ENCODE measurements around the gene USP9X. TPM values are rescaled to one million over a fixed set of nuclear protein-coding genes. Genes with fewer than 3 reads are reported as not detected.

USP9X gene
- total and polyA plus RNA-seq, 2 experiments from 2014 or later: 62.2 to 329 TPM

GRCh38 chrX:41045960-41046567 is 39.2 kb upstream of the USP9X start:
- Histone ChIP-seq H3K79me2 (replicated peaks; ENCODE audit: insufficient read depth) (no peaks in the 10 kb centered on the region), H3K4me1 (ENCODE audit: insufficient read depth) (peaks cover 25% of the 10 kb centered on the region), H3K27me3 (ENCODE audit: insufficient read depth) (no peaks in the 10 kb centered on the region), H3K36me3 (ENCODE audit: insufficient read depth) (no peaks in the 10 kb centered on the region), H3F3A (replicated peaks; ENCODE audit: low read depth) (no peaks in the 10 kb centered on the region), H3K27ac (ENCODE audit: low read depth) (peak overlapping the region; percentile 59; the same call in 1 of the 2 replicates), H3K4me2 (no peak overlapping the region), H3K9me2 (ENCODE audit: insufficient read depth) (no peaks in the 10 kb centered on the region), H2AFZ (peak overlapping the region; percentile 33; the same call in 1 of the 2 replicates), H3K4me3 (no peak overlapping the region), H4K20me1 (replicated peaks; ENCODE audit: insufficient read depth) (no peaks in the 10 kb centered on the region)
- H3K36me3 Mint-ChIP-seq (ENCODE audit: low read depth): no peaks in the 10 kb centered on the region
- no peak overlapping the region for H3K4me3 Mint-ChIP-seq
- no peak for TF ChIP-seq CREB1 (CRISPR knock-in tag; IDR thresholded peaks at IDR 0.05; ENCODE audit: low read depth)
- no peak for TF ChIP-seq POLR2AphosphoS5 (IDR thresholded peaks at IDR 0.05; ENCODE audit: low read depth)
- no peak for TF ChIP-seq STAT1 (IDR thresholded peaks at IDR 0.05; ENCODE audit: unreplicated experiment)
- TF ChIP-seq CTCF (conservative IDR thresholded peaks at IDR 0.05; ENCODE audit: low read depth in 2 of 2): no peak
- TF ChIP-seq NANOG (IDR thresholded peaks at IDR 0.05; ENCODE audit: borderline replicate concordance): no peak
- TF ChIP-seq ETS1 (IDR thresholded peaks at IDR 0.05): no peak
- no peak for TF ChIP-seq ZNF331 (CRISPR knock-in tag; IDR thresholded peaks at IDR 0.05; ENCODE audit: low read depth)
- no peak for TF ChIP-seq EZH2 (IDR thresholded peaks at IDR 0.05; ENCODE audit: low read depth, unreplicated experiment)
- no peak for TF ChIP-seq ZNF114 (CRISPR knock-in tag; IDR thresholded peaks at IDR 0.05)
- TF ChIP-seq JUNB (IDR thresholded peaks at IDR 0.05; ENCODE audit: unreplicated experiment): no peak
- no peak for TF ChIP-seq EZH2phosphoT487 (IDR thresholded peaks at IDR 0.05; ENCODE audit: unreplicated experiment)
- TF ChIP-seq REST (IDR thresholded peaks at IDR 0.05; ENCODE audit: unreplicated experiment): no peak
- TF ChIP-seq ZNF462 (CRISPR knock-in tag; IDR thresholded peaks at IDR 0.05): no peak
- ATAC-seq (peak; percentile 87), DNase-seq (ENCODE audit: low spot score) (peak; percentile 44)
- peak overlapping the region; percentile 67; the same call in 1 of the 2 replicates for H3K27ac Mint-ChIP-seq
- H3K9me3 Mint-ChIP-seq: no peaks in the 10 kb centered on the region
- peaks cover 6% of the 10 kb centered on the region for H3K27me3 Mint-ChIP-seq (ENCODE audit: insufficient read depth, low read depth, poor library complexity)
- peaks cover 22% of the 10 kb centered on the region for H3K4me1 Mint-ChIP-seq
